Measurements from ENCODE around the gene UPK1A.

- TF ChIP-seq CTCF (IDR thresholded peaks at IDR 0.05) (no peak), POLR2A (IDR thresholded peaks at IDR 0.05) (no peak)
Measured at GRCh38 chr19:35727053-35727955, 61.0 kb downstream of the UPK1A start.
